Left lung (tissue), 10 donors: Measurements from ENCODE around the gene ESPNL. TPM values are rescaled to one million over a fixed set of nuclear protein-coding genes. Genes with fewer than 3 reads are reported as not detected.
A peak's percentile ranks its signal among the peaks of the same experiment; 100 is the strongest.

Experiments used
- ATAC-seq: fragments of 200-7000 bp; cut with Tn5 transposase; one replicate; pipeline ENCODE4 v1.9.1; 2020; ENCODE audit warnings: moderate library complexity
- DNase-seq, 4 donors: peaks; one replicate each; pipeline ENCODE4 v3.0.0-alpha.2; 2013 to 2020
- H3K27ac ChIP-seq, 2 donors: fragments of 200-600 bp; sonication (generic) in 1 of 2; one replicate each; pipeline versions ENCODE4 v1.5.0 to v1.8.0; 2020 to 2021
- H3K27me3 ChIP-seq, 2 donors: fragments of 200-600 bp; sonication (generic) in 1 of 2; one replicate each; pipeline versions ENCODE4 v1.5.0 to v1.8.0; 2020 to 2021
- H3K36me3 ChIP-seq, 2 donors: fragments of 200-600 bp; sonication (generic) in 1 of 2; one replicate each; pipeline versions ENCODE4 v1.5.0 to v1.8.0; 2020 to 2021
- H3K4me1 ChIP-seq, 2 donors: fragments of 200-600 bp; one replicate each; pipeline ENCODE4 v1.8.0; 2021
- H3K4me3 ChIP-seq, 2 donors: fragments of 200-600 bp; sonication (generic) in 1 of 2; one replicate each; pipeline versions ENCODE4 v1.5.0 to v1.8.0; 2020 to 2021; ENCODE audit warnings: mild to moderate bottlenecking in 1 of 2
- H3K9me3 ChIP-seq, 2 donors: fragments of 200-600 bp; sonication (generic) in 1 of 2; one replicate each; pipeline versions ENCODE4 v1.5.0 to v1.8.0; 2020 to 2021
- CTCF ChIP-seq, 2 donors: fragments of 200-600 bp; sonication (generic) in 1 of 2; IDR thresholded peaks; one replicate each; pipeline versions ENCODE4 v1.5.0 to v1.8.0; 2021; ENCODE audit warnings: antibody characterized with exemption in 2 of 2
- intact Hi-C, 2 donors: fragments of 100-400 bp; cut with DNase I; formaldehyde crosslinking; loops; one replicate each; pipeline versions ENCODE4 v1.11.2 to v1.14.2; 2022
- polyA plus RNA-seq, 6 donors: library from polyadenylated mRNA; unstranded; fragments of 120-200 nt; gene quantifications; one replicate each; pipeline ENCODE4 v1.2.1, GENCODE V29; 2013; ENCODE audit not compliant: insufficient read length in 6 of 6
- total RNA-seq, 2 donors: library from RNA; stranded (reverse); fragmentation: NEBNext Ultra II Directional; extraction: Animal tissue kit (Norgen Biotek cat#: 25700); gene quantifications; one replicate each; pipeline ENCODE4 v1.2.1, GENCODE V29; 2021
- donor health status: DM: no; HTN: yes; CAD: no.
- donor health status: DM: no; HTN: no; CAD: no.

Gene ESPNL
- total and polyA plus RNA-seq, 8 donors = 0.55 to 6.7 (median 2.0) TPM

GRCh38 chr2:238107525-238108422 is 7.6 kb downstream of the ESPNL start:
- DNase-seq (peak in 2 of 4 donors; percentile 37 to 53), ATAC-seq (peak; percentile 49)
- no peaks in the 10 kb centered on the region for H3K36me3 ChIP-seq
- H3K27me3 ChIP-seq = peaks cover 0 to 34% of the 10 kb centered on the region in 2 donors
- TF ChIP-seq CTCF (IDR thresholded peaks at IDR 0.05) = no peak
- H3K4me3 ChIP-seq = no peak overlapping the region
- H3K9me3 ChIP-seq = no peaks in the 10 kb centered on the region
- intact Hi-C loops = no loop called here
- no peaks in the 10 kb centered on the region for H3K4me1 ChIP-seq
- H3K27ac ChIP-seq = no peak overlapping the region

GRCh38 chr2:238108423-238109183 is 8.5 kb downstream of the ESPNL start:
- H3K36me3 ChIP-seq = no peaks in the 10 kb centered on the region
- no peak overlapping the region for H3K4me3 ChIP-seq
- H3K4me1 ChIP-seq = no peaks in the 10 kb centered on the region
- DNase-seq (peak in 2 of 4 donors; percentile 32 to 61), ATAC-seq (no peak)
- TF ChIP-seq CTCF (IDR thresholded peaks at IDR 0.05) = no peak
- H3K27ac ChIP-seq = no peak overlapping the region
- no peaks in the 10 kb centered on the region for H3K9me3 ChIP-seq
- H3K27me3 ChIP-seq = peaks cover 0 to 34% of the 10 kb centered on the region in 2 donors
- intact Hi-C loops = no loop called here

GRCh38 chr2:238113611-238114010 is 13.5 kb downstream of the ESPNL start:
- H3K4me3 ChIP-seq = no peak overlapping the region
- H3K9me3 ChIP-seq = no peaks in the 10 kb centered on the region
- TF ChIP-seq CTCF (IDR thresholded peaks at IDR 0.05) = no peak
- intact Hi-C loops = no loop called here
- H3K27me3 ChIP-seq = peaks cover 0 to 17% of the 10 kb centered on the region in 2 donors
- no peaks in the 10 kb centered on the region for H3K36me3 ChIP-seq
- no peak overlapping the region for H3K27ac ChIP-seq
- DNase-seq = peak in 2 of 4 donors; percentile 4 to 58
- no peak for ATAC-seq
- no peaks in the 10 kb centered on the region for H3K4me1 ChIP-seq

- intact Hi-C loops = no loop called here
- H3K9me3 ChIP-seq = no peaks in the 10 kb centered on the region
- ATAC-seq (no peak), DNase-seq (peak in 1 of 4 donors; percentile 70)
- no peaks in the 10 kb centered on the region for H3K4me1 ChIP-seq
- peaks cover 0 to 17% of the 10 kb centered on the region in 2 donors for H3K27me3 ChIP-seq
- H3K27ac ChIP-seq = no peak overlapping the region
- H3K36me3 ChIP-seq = no peaks in the 10 kb centered on the region
- no peak overlapping the region for H3K4me3 ChIP-seq
- TF ChIP-seq CTCF (IDR thresholded peaks at IDR 0.05) = no peak
These were observed 14.2 kb downstream of the ESPNL start for GRCh38 chr2:238114331-238114841.
